Measurements from ENCODE around the gene CTDSP2.
"Not testable (repeated sequence)": the region's sequence is repeated elsewhere in the genome, so short reads cannot be mapped to it uniquely, and the experiment has no call there.

The CTDSP2 gene

GRCh38 chr12:57777367-57777766 lies 69.2 kb downstream of the CTDSP2 start:
- DNase-seq = no peak

GRCh38 chr12:57776247-57776587 lies 70.3 kb downstream of the CTDSP2 start:
- no peak for DNase-seq

- DNase-seq = peak; percentile 87
These were observed 70.8 kb downstream of the CTDSP2 start for GRCh38 chr12:57775563-57776246.

- no peak for DNase-seq
These were observed 71.5 kb downstream of the CTDSP2 start for GRCh38 chr12:57775044-57775443.

- DNase-seq = not testable (repeated sequence)
These were observed 71.9 kb downstream of the CTDSP2 start for GRCh38 chr12:57774634-57775033.

- peak; percentile 65 for DNase-seq
These were observed 73.9 kb downstream of the CTDSP2 start, which contains the start of gene EEF1AKMT3 for GRCh38 chr12:57772429-57773322. Gene EEF1AKMT3, plus strand, starts transcription at chr12:57772614. Its CDS starts 111 bp downstream, at chr12:57772725.

- DNase-seq = peak; percentile 96
These were observed 74.6 kb downstream of the CTDSP2 start, which contains the start of gene METTL1 for GRCh38 chr12:57771873-57772428. Gene METTL1, minus strand, starts transcription at chr12:57772105. Its CDS starts 22 bp downstream, at chr12:57772083.

GRCh38 chr12:57771236-57771872 lies 75.2 kb downstream of the CTDSP2 start:
- peak; percentile 91 for DNase-seq

GRCh38 chr12:57770734-57771133 lies 75.8 kb downstream of the CTDSP2 start:
- DNase-seq = no peak
